Cardiac muscle cell (in vitro differentiated cells and primary cell): ENCODE results near the gene PARP16. TPM values are rescaled to one million over a fixed set of nuclear protein-coding genes. Genes with fewer than 3 reads are reported as not detected.
A peak's percentile ranks its signal among the peaks of the same experiment; 100 is the strongest.

Experiments
- DNase-seq, 2 donors: peaks; one replicate each; pipeline versions ENCODE4 v3.0.0 to v3.0.0-alpha.2; 2010 to 2017; ENCODE audit warnings: low read depth in 1 of 2, low spot score in 1 of 2
- H3K27ac ChIP-seq: fragments of 200-600 bp; sonication (generic); 2 replicates; pipeline ENCODE4 v1.5.1; 2016
- H3K27me3 ChIP-seq: fragments of 200-600 bp; sonication (generic); 2 replicates; pipeline ENCODE4 v1.6.0; 2016; ENCODE audit warnings: control low read depth
- H3K36me3 ChIP-seq: fragments of 200-600 bp; sonication (generic); 2 replicates; pipeline ENCODE4 v1.5.1; 2016; ENCODE audit warnings: control low read depth
- H3K4me1 ChIP-seq: fragments of 200-600 bp; sonication (generic); 2 replicates; pipeline ENCODE4 v1.8.1; 2017; ENCODE audit warnings: low read depth, mild to moderate bottlenecking, mixed run types
- H3K4me3 ChIP-seq: fragments of 200-600 bp; sonication (generic); 2 replicates; pipeline ENCODE4 v1.5.1; 2016; ENCODE audit warnings: mild to moderate bottlenecking
- H3K9me3 ChIP-seq: fragments of 200-600 bp; sonication (generic); 2 replicates; pipeline ENCODE4 v1.5.1; 2017; ENCODE audit warnings: low read depth, mild to moderate bottlenecking, control low read depth
- CTCF ChIP-seq: IDR thresholded peaks from 2 replicates; pipeline ENCODE4 v1.5.1; 2012; ENCODE audit warnings: low read depth, mild to moderate bottlenecking, low read length
- polyA plus RNA-seq: library from polyadenylated mRNA; unstranded; fragments of >200 nt; fragmentation: Nextera tagmentation; extraction: Ambion mirVana; gene quantifications from 2 replicates; pipeline ENCODE4 v1.2.1, GENCODE V29; 2016
- total RNA-seq: library from RNA; depleted of rRNA; stranded (reverse); fragments of >200 nt; gene quantifications from 2 replicates; pipeline ENCODE4 v1.2.3, GENCODE V29; 2016

PARP16 gene
- total and polyA plus RNA-seq, 2 experiments from 2014 or later, result 14.2 to 16.9 TPM

GRCh38 chr15:65332391-65333147 is 45.9 kb upstream of the PARP16 start:
- H3K9me3 ChIP-seq, result no peaks in the 10 kb centered on the region
- TF ChIP-seq CTCF, result no peak
- no peak overlapping the region for H3K27ac ChIP-seq
- no peaks in the 10 kb centered on the region for H3K36me3 ChIP-seq
- no peaks in the 10 kb centered on the region for H3K27me3 ChIP-seq
- peaks cover 18% of the 10 kb centered on the region for H3K4me1 ChIP-seq
- no peak overlapping the region for H3K4me3 ChIP-seq
- DNase-seq, result no peak

GRCh38 chr15:65331811-65332210 is 45.1 kb upstream of the PARP16 start:
- TF ChIP-seq CTCF, result no peak
- Histone ChIP-seq H3K27ac (no peak overlapping the region), H3K36me3 (no peaks in the 10 kb centered on the region), H3K27me3 (no peaks in the 10 kb centered on the region), H3K9me3 (no peaks in the 10 kb centered on the region), H3K4me1 (peaks cover 15% of the 10 kb centered on the region), H3K4me3 (no peak overlapping the region)
- DNase-seq, result no peak

- Histone ChIP-seq H3K4me3 (no peak overlapping the region), H3K27me3 (no peaks in the 10 kb centered on the region), H3K9me3 (no peaks in the 10 kb centered on the region), H3K36me3 (no peaks in the 10 kb centered on the region), H3K4me1 (peaks cover 15% of the 10 kb centered on the region), H3K27ac (no peak overlapping the region)
- DNase-seq, result peak in 1 of 2 donors; percentile 46
- TF ChIP-seq CTCF, result no peak
Measured at GRCh38 chr15:65330934-65331645, 44.4 kb upstream of the PARP16 start.

- H3K27me3 ChIP-seq, result no peaks in the 10 kb centered on the region
- no peak overlapping the region for H3K27ac ChIP-seq
- H3K36me3 ChIP-seq, result no peaks in the 10 kb centered on the region
- no peaks in the 10 kb centered on the region for H3K9me3 ChIP-seq
- DNase-seq, result no peak
- TF ChIP-seq CTCF, result no peak
- peaks cover 15% of the 10 kb centered on the region for H3K4me1 ChIP-seq
- no peak overlapping the region for H3K4me3 ChIP-seq
Measured at GRCh38 chr15:65329984-65330735, 43.5 kb upstream of the PARP16 start.

DNA sequence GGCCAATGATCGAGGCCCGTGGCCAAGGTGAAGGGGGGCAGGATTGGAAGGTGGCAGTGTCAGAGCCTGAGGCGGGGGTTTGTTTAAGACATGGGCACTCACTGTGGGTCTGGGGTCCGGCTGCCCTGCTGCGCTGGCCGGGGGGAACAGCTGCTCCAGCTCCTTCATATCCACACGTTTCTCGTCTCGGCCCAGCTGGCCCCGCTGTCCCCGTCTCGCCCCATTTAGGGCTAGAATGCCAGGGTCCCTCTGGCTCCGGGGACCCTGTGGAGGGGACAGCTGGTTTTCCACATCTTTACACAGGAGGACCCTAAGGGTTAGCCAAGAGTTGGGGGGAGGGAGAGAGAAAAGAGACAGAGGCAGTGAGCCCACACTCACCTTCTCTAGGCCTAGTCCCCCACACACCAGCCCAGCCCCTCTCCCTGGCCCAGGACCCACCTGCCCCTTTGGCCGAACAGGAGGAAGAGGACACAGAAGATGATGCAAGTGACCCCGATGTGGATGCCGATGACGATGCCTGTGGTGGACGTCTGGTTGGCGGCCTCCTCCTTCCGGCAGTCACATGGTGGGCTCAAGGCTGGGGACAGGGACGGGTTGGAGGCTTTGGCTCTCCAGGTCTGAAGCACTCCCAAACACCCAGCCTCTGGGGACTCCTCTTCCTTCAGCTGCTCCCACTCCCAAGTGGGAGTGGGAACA is 42.8 kb upstream of the PARP16 start:
- Histone ChIP-seq H3K4me1 (peaks cover 9% of the 10 kb centered on the region), H3K9me3 (no peaks in the 10 kb centered on the region), H3K27ac (no peak overlapping the region), H3K4me3 (no peak overlapping the region), H3K36me3 (no peaks in the 10 kb centered on the region), H3K27me3 (no peaks in the 10 kb centered on the region)
- no peak for DNase-seq
- TF ChIP-seq CTCF, result no peak
